Measurements from ENCODE around the gene DLG5. TPM values are rescaled to one million over a fixed set of nuclear protein-coding genes. Genes with fewer than 3 reads are reported as not detected.

The DLG5 gene
- total and polyA plus RNA-seq, 9 of the 15 experiments (the other 6 are each of a cell fraction or from before 2014, with no cell fraction given) = 1.4 to 26.8 (median 11.2) TPM

GRCh38 chr10:77768039-77768438 lies 158.5 kb downstream of the DLG5 start (continued):
- TF ChIP-seq ZNF639 (CRISPR knock-in tag; conservative IDR thresholded peaks at IDR 0.05 in 1 of 2, IDR thresholded peaks at IDR 0.05 in 1 of 2) = no peak
- no peak for TF ChIP-seq RHOXF2B (CRISPR knock-in tag; conservative IDR thresholded peaks at IDR 0.05)
- no peak for TF ChIP-seq SIN3A (IDR thresholded peaks at IDR 0.05; ENCODE audit: borderline replicate concordance in 2 of 2, control insufficient read depth in 1 of 2, low read depth in 2 of 2, low read length in 2 of 2)
- no peak for TF ChIP-seq NELFE (IDR thresholded peaks at IDR 0.05; ENCODE audit: insufficient read depth, insufficient read length)
- no peak for TF ChIP-seq BACH1 (tag; IDR thresholded peaks at IDR 0.05)
- no peak for TF ChIP-seq ZNF780A (CRISPR knock-in tag; IDR thresholded peaks at IDR 0.05)
- no peak for TF ChIP-seq ZNF592 (IDR thresholded peaks at IDR 0.05)
